NCI-H2107 treated with DMSO at 0.1 percent for 48 hours (cell line): ENCODE results near the gene SRPRB.
"Not testable (repeated sequence)": the region's sequence is repeated elsewhere in the genome, so short reads cannot be mapped to it uniquely, and the experiment has no call there.

Source experiments
- DNase-seq: peaks from one replicate; lab custom pipeline; 2025; ENCODE audit not compliant: unreplicated experiment; lab: John Stamatoyannopoulos, UW

SRPRB gene

DNA sequence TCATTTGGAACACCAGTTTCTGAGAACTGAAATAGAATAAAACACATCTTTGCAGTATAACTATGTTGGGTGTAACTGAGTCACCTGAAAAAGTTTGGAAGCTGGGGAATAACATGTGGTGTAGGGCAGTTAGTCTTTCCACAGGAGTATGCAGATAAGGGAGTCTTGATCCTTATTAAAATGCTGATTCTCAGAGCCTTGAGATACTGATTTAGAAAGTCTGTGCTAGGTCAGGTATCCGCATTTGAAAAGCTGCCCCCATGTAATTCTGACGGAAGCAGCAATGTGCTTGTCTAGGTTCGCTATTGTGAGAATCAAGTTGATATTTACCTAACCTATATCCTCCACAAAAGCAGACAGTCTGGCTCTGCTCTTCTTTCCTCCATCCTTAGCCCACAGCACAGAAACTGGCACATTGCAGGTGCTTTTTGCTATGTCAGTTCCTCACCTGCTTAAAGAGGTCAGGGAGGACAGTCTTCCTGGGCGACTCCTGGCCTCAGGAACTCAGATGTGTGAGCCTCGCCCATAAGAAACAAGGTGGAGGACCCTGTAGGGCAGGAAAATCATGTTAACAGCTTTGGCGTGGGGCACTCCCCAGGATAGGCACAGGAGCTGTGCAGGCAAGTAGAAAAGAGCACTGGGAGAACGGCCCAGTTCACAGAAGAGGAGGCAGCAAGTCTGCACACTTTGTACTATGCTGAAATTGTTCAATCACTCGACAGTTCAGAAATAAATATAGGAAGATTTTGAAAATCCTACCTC lies 27.6 kb upstream of the SRPRB start:
- no peak for DNase-seq

GRCh38 chr3:133779626-133780203 lies 25.9 kb upstream of the SRPRB start:
- no peak for DNase-seq

DNA sequence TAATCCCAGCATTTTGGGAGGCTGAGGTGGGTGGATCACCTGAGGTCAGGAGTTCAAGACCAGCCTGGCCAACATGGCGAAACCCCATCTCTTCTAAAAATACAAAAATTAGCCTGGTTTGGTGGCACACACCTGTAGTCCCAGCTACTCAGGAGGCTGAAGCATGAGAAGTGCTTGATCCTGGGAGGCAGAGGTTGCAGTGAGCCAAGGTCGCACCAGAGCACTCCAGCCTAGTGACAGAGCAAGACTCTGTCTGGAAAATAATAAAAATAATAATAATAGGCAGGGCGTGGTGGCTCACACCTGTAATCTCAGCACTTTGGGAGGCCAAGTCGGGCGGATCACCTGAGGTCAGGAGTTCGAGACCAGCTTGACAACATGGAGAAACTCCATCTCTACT lies 24.9 kb upstream of the SRPRB start:
- not testable (repeated sequence) for DNase-seq

DNA sequence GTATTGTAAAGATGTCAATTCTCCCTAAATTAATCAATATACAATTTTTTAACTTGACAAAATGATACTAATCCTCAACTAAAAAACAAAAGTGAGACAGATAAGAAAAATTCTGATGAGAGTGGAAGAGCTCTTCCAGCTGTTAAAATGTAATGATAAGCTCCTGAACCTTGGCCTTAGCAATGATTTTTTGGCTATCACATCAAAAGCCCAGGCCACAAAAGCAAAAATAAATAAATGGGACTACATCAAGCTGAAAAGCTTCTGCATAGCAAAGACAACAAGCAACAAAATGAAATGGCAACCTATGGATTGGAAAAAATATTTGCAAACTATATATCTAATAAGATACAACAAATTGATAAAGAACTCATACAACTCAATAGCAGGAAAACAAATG lies 24.0 kb upstream of the SRPRB start:
- no peak for DNase-seq

DNA sequence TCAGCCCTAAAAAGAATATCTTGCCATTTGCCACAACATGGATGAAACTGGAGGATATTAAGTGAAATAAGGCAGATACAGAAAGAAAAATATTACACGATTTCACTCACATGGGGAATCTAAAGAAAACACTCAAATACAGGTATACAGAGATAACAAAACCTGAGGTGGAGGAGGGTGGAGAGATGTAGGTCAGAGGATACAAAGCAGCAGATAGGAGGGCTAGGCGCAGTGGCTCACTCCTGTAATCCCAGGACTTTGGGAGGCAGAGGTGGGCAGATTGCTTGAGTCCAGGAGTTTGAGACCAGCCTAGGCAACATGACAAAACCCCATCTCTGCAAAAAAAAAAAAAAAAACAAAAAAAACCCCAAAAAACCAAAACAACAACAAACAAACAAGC lies 23.2 kb upstream of the SRPRB start:
- no peak for DNase-seq

- no peak for DNase-seq
These were observed 21.9 kb upstream of the SRPRB start for GRCh38 chr3:133783762-133784161.

DNA sequence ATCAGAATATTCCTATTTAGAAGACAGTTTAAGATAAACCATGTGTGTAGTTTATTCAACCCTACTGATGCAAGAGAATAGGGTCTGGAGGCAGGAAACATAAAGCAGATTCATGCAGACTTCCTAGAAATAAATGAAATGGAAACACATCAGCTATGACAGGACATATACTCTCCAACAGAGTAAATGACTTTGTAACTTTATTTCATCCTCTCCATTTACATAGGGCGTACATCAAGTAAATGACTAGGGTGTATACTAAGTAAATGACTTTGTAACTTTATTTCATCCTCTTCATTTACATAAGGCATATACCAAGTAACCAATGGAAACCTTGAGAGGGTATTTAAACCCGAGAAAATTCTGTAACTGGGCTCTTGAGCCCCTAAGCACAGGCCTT lies 17.6 kb upstream of the SRPRB start:
- no peak for DNase-seq

DNA sequence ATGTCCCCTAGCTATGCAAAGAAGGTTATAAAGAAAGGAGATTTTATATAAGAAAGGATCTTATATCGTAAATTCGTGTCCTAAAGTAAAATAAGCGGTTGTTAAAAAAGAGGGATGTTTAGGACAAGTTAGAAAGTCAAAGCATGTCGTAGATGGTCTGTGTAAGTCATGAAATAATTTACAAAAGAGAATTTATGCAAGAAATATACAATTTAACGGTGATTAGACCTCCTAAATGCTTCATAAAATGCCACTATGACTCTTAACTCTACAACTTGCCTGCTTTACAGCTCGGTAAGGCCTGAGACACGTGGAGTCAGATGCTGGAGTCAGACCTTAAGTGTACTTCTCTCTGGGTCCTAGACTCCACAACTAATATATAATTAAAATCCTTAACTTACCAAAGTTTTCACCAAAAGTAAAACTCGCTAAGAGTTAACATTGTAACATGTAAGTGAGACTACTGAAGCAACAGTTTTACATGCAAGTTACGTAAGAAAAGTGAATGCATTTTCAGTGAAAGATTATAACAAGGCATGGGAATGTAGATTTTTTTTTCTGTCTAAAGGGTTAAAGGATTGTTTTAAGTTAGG lies 13.3 kb upstream of the SRPRB start:
- no peak for DNase-seq

DNA sequence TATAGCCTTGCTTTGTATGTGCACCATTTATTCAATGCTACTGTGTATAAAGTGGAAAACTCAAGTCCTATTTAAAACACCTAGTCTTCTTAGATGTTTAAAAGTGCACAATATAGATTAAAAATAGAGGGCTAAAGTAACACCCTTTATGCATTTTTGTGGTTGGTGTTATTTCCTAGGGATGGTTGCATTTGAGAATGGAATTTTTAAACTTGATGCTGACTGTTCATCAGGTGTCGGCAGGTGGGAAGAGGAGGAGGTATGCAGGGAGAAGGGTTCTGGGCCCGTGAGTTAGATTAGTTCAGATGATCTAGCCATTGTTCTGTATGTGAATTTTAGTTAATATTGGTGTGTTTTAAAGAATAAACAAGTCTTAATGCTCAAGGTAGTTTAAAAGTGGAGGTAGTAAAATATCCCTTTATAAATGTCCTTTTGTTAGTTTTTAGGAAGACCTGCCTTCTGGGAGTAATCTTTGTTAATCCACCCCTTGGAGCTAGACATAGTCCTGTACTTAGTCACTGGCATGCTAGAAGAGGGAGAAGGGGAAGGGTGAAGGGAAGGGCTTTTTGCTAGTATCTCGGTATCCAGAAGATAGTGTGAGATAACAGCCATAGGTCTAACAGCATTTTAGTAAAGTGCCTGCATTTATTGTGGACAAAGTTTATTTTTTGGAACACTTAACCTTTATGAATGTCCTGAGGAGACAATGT lies 8.1 kb upstream of the SRPRB start:
- DNase-seq, result no peak

- DNase-seq, result no peak
These were observed 5.6 kb upstream of the SRPRB start for GRCh38 chr3:133799794-133800585.

DNA sequence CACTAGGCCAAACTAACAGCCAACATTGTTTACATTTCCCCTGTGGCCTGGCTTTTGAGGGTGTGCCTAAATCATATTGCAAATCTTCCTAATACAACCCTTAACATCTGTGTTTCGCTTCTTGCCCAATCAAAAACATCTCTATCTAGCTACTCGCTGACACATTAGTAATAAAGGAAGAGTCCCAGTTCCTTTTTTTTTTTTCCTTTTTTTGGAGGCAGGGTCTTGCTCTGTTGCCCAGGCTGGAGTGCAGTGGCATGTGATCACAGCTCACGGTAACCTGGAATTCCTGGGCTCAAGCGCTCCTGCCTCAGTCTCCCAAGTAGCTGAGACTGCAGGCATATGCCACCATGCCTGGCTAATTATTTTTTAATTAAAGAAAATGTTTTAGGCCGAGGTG lies 2.1 kb upstream of the SRPRB start:
- no peak for DNase-seq

DNA sequence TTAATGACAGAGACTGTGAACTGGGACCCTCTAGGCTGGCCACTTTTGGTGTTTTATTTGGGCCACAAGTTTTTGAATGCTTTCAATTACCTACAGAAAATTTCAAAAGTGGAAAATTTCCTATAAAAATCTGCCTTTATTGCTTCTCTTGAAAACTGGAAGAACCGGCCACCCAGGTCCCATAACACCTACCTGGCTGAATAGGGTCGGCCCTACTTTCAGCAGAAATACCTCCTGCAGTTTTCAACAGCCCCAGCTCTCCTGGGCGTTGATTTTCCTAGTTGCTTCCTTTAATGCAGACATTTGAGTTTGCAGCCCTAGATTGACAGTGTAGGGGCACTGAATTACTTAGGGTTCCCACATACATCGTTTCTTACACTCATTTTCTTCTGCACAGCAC lies 719 bp upstream of the SRPRB start:
- no peak for DNase-seq

- no peak for DNase-seq
These were observed 272 bp upstream of the SRPRB start for GRCh38 chr3:133805384-133805701.

GRCh38 chr3:133812872-133813271 lies 7.3 kb downstream of the SRPRB start:
- DNase-seq, result no peak

- DNase-seq, result no peak
These were observed 9.8 kb downstream of the SRPRB start for GRCh38 chr3:133815386-133815785.

DNA sequence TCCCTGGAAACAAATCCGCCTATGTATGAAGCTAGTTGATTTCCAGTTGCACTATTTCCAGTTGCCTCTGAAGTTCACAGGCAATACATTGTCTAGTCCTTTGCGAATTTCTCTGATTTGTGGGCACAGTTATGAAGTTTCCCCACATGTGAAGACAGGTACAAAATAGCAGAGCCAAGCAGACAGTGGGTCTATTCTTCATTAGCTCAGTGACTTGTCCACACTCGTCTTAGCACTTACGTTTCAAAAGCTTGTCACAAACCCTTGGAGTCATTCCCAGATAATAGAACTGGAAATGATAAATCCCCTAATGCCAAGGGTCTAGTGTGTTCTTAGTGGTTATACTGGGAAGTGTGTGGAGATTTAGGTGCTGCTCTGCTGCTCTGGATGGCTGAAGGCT lies 14.5 kb downstream of the SRPRB start:
- no peak for DNase-seq

DNA sequence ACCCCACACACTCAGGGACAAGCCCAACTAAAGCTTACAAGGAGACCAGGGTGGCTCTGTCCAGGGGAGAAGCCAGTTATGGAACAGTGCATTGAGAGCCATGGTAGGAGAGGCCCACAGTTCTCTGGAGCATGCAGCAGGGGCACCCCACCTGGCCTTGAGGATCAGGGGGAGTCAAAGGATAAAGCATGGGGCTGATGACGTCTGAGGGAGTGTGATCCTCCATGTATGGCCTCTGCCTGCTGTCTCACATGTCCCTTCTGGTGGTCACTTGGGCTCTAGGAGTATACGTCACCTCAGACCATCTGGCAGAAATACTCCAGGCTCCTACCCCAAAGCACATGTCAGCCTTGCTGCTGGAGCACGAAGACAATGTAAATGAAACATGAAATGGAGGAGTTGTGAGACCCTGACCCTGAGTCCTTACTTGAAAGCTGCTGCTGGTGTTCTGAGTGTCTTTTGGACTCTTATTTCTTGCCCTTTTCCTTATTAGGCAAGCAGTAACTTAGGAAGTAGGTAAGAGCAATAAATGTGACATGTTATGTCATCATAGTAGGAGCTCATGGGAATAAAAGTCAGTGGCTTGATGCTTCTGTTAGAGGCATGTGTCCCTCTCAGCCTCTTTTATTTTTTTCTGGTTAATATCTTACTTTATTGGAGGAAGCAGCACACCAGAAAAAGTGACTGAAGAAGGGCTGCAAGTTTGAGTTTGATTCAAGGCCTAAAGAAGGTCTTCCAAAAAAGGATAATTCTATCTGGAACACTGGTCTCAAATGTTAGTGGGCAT lies 15.5 kb downstream of the SRPRB start:
- DNase-seq, result no peak

DNA sequence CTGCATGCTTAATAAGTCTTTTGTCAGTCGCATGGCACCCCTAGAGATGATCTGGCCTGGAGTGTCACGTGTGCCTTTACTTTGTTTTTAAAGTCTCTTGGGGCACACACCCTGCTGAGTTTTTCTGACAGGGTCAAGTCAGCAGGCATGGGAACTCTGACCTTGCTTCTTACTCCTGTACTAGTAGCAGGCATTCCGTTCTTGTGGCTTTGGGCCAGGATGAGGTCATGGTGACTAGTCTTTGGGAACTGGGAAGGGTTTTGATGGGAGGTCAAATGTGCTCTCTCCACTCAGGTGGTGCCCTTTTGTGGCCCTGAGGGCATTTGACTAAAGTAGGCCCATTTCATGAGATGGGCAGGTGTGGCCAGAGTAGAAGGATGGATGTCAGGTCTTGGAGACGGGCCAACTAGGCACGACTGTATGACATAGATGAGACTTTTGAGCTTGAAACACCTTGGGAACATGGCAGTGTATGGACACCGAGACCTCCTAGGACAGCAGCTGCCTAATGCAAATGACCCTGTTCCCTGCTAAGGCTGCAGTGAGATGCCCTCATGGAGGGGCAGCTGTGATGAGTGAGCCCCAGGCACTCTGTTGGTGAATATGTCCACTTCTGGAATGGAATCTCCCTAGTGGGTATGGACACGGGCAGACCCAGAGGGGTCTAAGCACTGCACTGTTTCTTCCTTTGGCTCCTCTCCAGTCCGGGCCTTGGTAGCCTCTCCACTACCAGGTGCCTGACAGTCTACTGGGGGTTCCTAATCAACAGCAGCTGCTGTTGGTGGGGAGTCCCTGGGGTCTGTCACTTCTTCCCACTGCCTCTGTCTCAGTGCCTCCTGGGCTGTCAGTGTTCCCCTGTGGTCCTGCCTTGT lies 16.4 kb downstream of the SRPRB start:
- DNase-seq, result no peak

DNA sequence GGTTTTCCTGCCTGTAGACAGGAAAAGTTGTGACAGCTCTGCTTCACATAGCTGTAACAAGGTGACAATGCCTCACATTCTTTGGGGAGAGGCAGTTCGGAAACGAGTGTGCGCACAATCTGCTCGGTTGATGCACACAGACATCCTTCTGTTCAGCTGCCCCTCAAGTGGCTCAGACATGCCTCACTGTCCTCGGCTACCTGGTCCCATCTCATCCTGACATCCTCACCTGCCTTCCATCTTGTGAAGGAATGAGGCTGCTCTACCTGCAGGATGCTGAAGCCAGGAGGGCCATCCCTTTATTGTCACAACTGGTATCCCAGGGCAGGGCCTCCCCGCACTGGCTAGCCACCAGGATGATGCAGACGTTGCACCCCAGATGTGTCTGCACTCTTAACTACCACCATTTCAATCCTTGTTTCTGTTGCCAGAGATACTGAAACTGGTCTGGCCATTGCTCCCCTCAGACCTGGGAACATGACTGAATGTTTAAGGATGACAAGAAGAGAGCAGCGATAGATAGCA lies 19.4 kb downstream of the SRPRB start:
- no peak for DNase-seq
